Activated naive CD8-positive, alpha-beta T cell treated with anti-CD3 and anti-CD28 coated beads, Interleukin-2, amount 10 ng/mL, durations not matched to agents 7 days and 5 days (primary cell): ENCODE data around the gene NFKBIB. TPM values are rescaled to one million over a fixed set of nuclear protein-coding genes. Genes with fewer than 3 reads are reported as not detected.

Experiments used
- ATAC-seq: fragments of 150-1000 bp; cut with Tn5 transposase; one replicate; pipeline ENCODE4 v1.10.0; 2021; ENCODE audit warnings: low read depth, moderate library complexity
- POLR2A ChIA-PET: fragments of 350-600 bp; sonication (Branson Sonifier 250); formaldehyde crosslinking; loops from one replicate; lab custom pipeline; 2021; ENCODE audit warnings: antibody characterized with exemption; lab: Charles Lee
- DNase-seq: peaks from one replicate; pipeline ENCODE4 v3.0.0; 2021
- H3K27ac Mint-ChIP-seq: one replicate; pipeline ENCODE4 v1.8.0; 2022; ENCODE audit warnings: mild to moderate bottlenecking, mixed read lengths
- H3K27me3 Mint-ChIP-seq: one replicate; pipeline ENCODE4 v1.8.0; 2022; ENCODE audit warnings: mild to moderate bottlenecking, moderate library complexity, mixed read lengths
- H3K36me3 Mint-ChIP-seq: one replicate; pipeline ENCODE4 v1.8.0; 2021; ENCODE audit warnings: mild to moderate bottlenecking, mixed read lengths
- H3K4me1 Mint-ChIP-seq: one replicate; pipeline ENCODE4 v1.8.0; 2021; ENCODE audit warnings: mixed read lengths
- H3K4me3 Mint-ChIP-seq: one replicate; pipeline ENCODE4 v1.8.0; 2022; ENCODE audit warnings: mild to moderate bottlenecking, moderate library complexity, mixed read lengths
- H3K9me3 Mint-ChIP-seq: one replicate; pipeline ENCODE4 v1.8.0; 2021; ENCODE audit warnings: mixed read lengths
- total RNA-seq, 2 experiments: library from RNA; stranded (reverse); gene quantifications; one replicate each; pipeline ENCODE4 v1.2.3, GENCODE V29; 2021

NFKBIB gene
- total RNA-seq, 2 experiments from 2014 or later, result 30.0 to 31.1 TPM

DNA sequence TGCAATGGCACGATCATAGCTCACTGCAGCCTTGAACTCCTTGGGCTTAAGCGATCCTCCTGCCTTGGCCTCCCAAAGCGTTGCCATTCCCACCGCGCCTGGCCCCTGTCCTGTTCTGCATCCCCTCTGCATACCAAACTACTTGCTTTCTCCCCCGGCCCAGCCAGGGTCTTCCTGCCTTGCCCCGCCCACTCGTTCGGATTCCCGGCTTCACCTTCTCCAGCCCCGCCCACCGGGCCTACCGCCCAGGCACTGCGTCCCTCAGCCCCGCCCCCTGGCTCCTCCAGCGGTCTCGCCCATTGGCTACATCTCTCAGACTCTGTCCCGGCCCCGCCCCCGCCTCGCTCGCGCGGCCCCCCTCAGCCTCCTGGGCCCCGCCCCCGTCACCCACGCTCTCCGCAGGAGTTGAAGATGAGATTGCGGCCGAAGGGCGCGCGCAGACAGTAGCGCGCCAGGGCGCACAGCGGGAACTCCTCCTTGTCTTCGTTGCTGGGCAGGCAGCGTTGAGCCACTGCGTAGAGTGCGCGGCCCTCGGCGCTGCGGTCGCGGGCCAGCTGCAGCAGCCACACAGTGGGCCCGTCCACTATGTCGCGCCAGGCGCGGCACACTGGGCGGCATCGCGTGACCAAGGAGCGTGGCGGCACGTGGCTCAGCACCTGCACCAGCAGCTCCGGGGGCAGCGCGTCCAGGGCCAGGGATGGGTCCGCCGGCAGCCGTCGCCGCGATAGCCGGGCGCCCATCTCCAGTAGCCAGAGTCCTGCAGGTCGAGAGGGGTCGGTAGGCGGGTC, 50.0 kb downstream of the NFKBIB start:
- POLR2A ChIA-PET, result no interaction called here
- DNase-seq (peak; percentile 84), ATAC-seq (peak; percentile 86)
- H3K4me3 Mint-ChIP-seq, result peak overlapping the region; percentile 60
- no peak overlapping the region for H3K27ac Mint-ChIP-seq
- H3K27me3 Mint-ChIP-seq, result peaks cover 43% of the 10 kb centered on the region
- peaks cover 11% of the 10 kb centered on the region for H3K4me1 Mint-ChIP-seq
- no peaks in the 10 kb centered on the region for H3K9me3 Mint-ChIP-seq
- H3K36me3 Mint-ChIP-seq, result no peaks in the 10 kb centered on the region

DNA sequence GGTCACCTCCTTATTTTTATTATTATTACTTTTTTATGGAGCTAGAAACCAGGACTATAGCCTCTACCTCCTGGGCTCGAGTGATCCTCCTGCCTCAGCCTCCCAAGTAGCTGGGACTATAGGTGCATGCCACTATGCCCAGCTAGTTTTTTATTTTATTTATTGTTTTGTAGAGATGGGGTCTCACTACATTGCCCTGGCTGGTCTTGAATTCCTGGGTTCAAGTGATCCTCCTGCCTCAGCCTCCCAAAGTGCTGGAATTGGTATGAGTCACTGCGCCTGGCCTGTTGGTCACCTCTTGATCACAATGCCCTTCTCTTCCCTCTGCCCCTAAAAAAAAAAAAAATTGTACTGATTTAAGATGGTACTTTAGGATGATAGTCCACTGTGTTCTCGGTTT, 51.4 kb downstream of the NFKBIB start:
- H3K27me3 Mint-ChIP-seq, result peaks cover 43% of the 10 kb centered on the region
- no peaks in the 10 kb centered on the region for H3K36me3 Mint-ChIP-seq
- no peak for ATAC-seq
- DNase-seq, result no peak
- H3K9me3 Mint-ChIP-seq, result no peaks in the 10 kb centered on the region
- H3K4me3 Mint-ChIP-seq, result no peak overlapping the region
- peaks cover 11% of the 10 kb centered on the region for H3K4me1 Mint-ChIP-seq
- POLR2A ChIA-PET, result no interaction called here
- H3K27ac Mint-ChIP-seq, result no peak overlapping the region

- H3K4me3 Mint-ChIP-seq, result peak overlapping the region; percentile 12
- no peaks in the 10 kb centered on the region for H3K36me3 Mint-ChIP-seq
- H3K27me3 Mint-ChIP-seq, result peaks cover 39% of the 10 kb centered on the region
- no peak for DNase-seq
- no peaks in the 10 kb centered on the region for H3K9me3 Mint-ChIP-seq
- H3K4me1 Mint-ChIP-seq, result peaks cover 9% of the 10 kb centered on the region
- peak; percentile 51 for ATAC-seq
- POLR2A ChIA-PET, result interaction anchor here (0.6 kb wide), 1 partner anchor 10 kb away, joined by 4 read pairs; no protein-coding TSS in a partner anchor
- no peak overlapping the region for H3K27ac Mint-ChIP-seq
Observed at GRCh38 chr19:38952395-38953165, 52.8 kb downstream of the NFKBIB start.

GRCh38 chr19:38953677-38954076, 53.9 kb downstream of the NFKBIB start:
- H3K27ac Mint-ChIP-seq, result no peak overlapping the region

DNA sequence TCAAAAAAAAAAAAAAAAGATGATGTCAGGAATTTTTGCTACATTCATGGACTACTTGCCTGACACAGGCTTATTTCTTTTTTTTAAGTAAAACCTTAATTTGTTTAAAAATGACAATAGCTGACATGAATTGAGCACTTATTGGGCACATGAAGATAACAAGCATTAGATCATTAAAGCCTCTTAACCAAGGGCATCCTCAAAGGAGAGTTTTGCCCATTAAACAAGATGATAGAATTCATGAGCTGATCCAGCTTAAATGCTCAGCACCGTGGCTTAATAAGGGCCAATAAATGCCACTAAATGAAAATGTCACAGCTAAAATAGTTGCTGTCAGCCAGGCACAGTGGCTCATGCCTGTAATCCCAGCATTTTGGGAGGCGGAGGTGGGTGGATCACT, 56.5 kb downstream of the NFKBIB start:
- no peak overlapping the region for H3K27ac Mint-ChIP-seq
- no peaks in the 10 kb centered on the region for H3K36me3 Mint-ChIP-seq
- POLR2A ChIA-PET, result no interaction called here
- H3K4me3 Mint-ChIP-seq, result no peak overlapping the region
- peaks cover 3% of the 10 kb centered on the region for H3K4me1 Mint-ChIP-seq
- H3K9me3 Mint-ChIP-seq, result no peaks in the 10 kb centered on the region
- H3K27me3 Mint-ChIP-seq, result peaks cover 21% of the 10 kb centered on the region
- no peak for ATAC-seq
- no peak for DNase-seq

More at GRCh38 chr19:38953677-38954076, 53.9 kb downstream of the NFKBIB start:
- no peak for ATAC-seq
- POLR2A ChIA-PET, result interaction anchor here (0.6 kb wide), 2 partner anchors 319 to 551 kb away, joined by 3 read pairs; no protein-coding TSS in a partner anchor
- Mint-ChIP-seq H3K4me3 (no peak overlapping the region), H3K27me3 (peaks cover 39% of the 10 kb centered on the region), H3K9me3 (no peaks in the 10 kb centered on the region), H3K36me3 (no peaks in the 10 kb centered on the region), H3K4me1 (peaks cover 9% of the 10 kb centered on the region)
- no peak for DNase-seq

- Mint-ChIP-seq H3K36me3 (no peaks in the 10 kb centered on the region), H3K4me3 (no peak overlapping the region), H3K9me3 (no peaks in the 10 kb centered on the region), H3K27ac (no peak overlapping the region), H3K27me3 (peaks cover 16% of the 10 kb centered on the region), H3K4me1 (peaks cover 3% of the 10 kb centered on the region)
- DNase-seq (no peak), ATAC-seq (no peak)
- POLR2A ChIA-PET, result interaction anchor here (0.7 kb wide), 2 partner anchors 292 to 664 kb away, joined by 4 to 5 read pairs; no protein-coding TSS in a partner anchor
Observed at GRCh38 chr19:38958301-38958700, 58.5 kb downstream of the NFKBIB start.

Other genes with a start within 250 kb of the NFKBIB start
- gene CAPN12, start 155.5 kb upstream of the NFKBIB start, total RNA-seq, result 10 to 100 TPM; 22.7 to 26.4 TPM
- gene LGALS7, start 126.5 kb upstream of the NFKBIB start, total RNA-seq, result not detected
- not detected for gene LGALS7B, start 110.8 kb upstream of the NFKBIB start, total RNA-seq
- 1 to 10 TPM; 3.8 to 4.0 TPM for gene LGALS4, start 87.0 kb upstream of the NFKBIB start, total RNA-seq
- 100 to 1,000 TPM; 184 TPM for gene ECH1, start 68.2 kb upstream of the NFKBIB start, total RNA-seq
- 100 to 1,000 TPM; 441 to 455 TPM for gene HNRNPL, start 50.0 kb upstream of the NFKBIB start, total RNA-seq
- 10 to 100 TPM; 71.3 to 74.2 TPM for gene RINL, start 21.7 kb upstream of the NFKBIB start, total RNA-seq
- 10 to 100 TPM; 46.6 to 49.1 TPM for gene SIRT2, start 351 bp upstream of the NFKBIB start, total RNA-seq
- 1 to 10 TPM in 1 of 2 experiments, under 1 TPM in 1; 0.88 to 1.3 TPM for gene CCER2, start 12.2 kb downstream of the NFKBIB start, total RNA-seq
- gene SARS2, start 30.8 kb downstream of the NFKBIB start, total RNA-seq, result 10 to 100 TPM; 35.6 to 40.7 TPM
- gene MRPS12, start 31.0 kb downstream of the NFKBIB start, total RNA-seq, result 10 to 100 TPM; 36.7 to 47.5 TPM
- gene FBXO17, start 75.8 kb downstream of the NFKBIB start, total RNA-seq, result not detected
- not detected for gene FBXO27, start 132.6 kb downstream of the NFKBIB start, total RNA-seq
- not detected for gene ACP7, start 184.4 kb downstream of the NFKBIB start, total RNA-seq
- 10 to 100 TPM; 16.1 to 17.1 TPM for gene PAK4, start 225.8 kb downstream of the NFKBIB start, total RNA-seq